ENCODE measurements around the gene SH3D21.

The SH3D21 gene

GRCh38 chr1:36330940-36331339 is 24.8 kb downstream of the SH3D21 start:
- DNase-seq: no peak

- DNase-seq: no peak
Observed at GRCh38 chr1:36337830-36338229, 31.7 kb downstream of the SH3D21 start.

- no peak for DNase-seq
Observed at GRCh38 chr1:36339215-36339614, 33.0 kb downstream of the SH3D21 start.

GRCh38 chr1:36339615-36340014 is 33.4 kb downstream of the SH3D21 start:
- DNase-seq: no peak

- DNase-seq: no peak
Observed at GRCh38 chr1:36341626-36342320, 35.6 kb downstream of the SH3D21 start.

- no peak for DNase-seq
Observed at GRCh38 chr1:36342426-36343185, 36.4 kb downstream of the SH3D21 start.

GRCh38 chr1:36343651-36344394 is 37.7 kb downstream of the SH3D21 start:
- no peak for DNase-seq

- DNase-seq: no peak
Observed at GRCh38 chr1:36344395-36344680, 38.2 kb downstream of the SH3D21 start.

GRCh38 chr1:36345353-36345752 is 39.2 kb downstream of the SH3D21 start:
- no peak for DNase-seq

- DNase-seq: no peak
Observed at GRCh38 chr1:36346741-36347370, 40.7 kb downstream of the SH3D21 start.

GRCh38 chr1:36349241-36349671 is 43.1 kb downstream of the SH3D21 start:
- no peak for DNase-seq

GRCh38 chr1:36349839-36350238 is 43.7 kb downstream of the SH3D21 start:
- no peak for DNase-seq

- no peak for DNase-seq
Observed at GRCh38 chr1:36350659-36351226, 44.6 kb downstream of the SH3D21 start.

GRCh38 chr1:36351227-36351977 is 45.2 kb downstream of the SH3D21 start:
- DNase-seq: no peak

GRCh38 chr1:36352125-36352909 is 46.1 kb downstream of the SH3D21 start:
- no peak for DNase-seq

- no peak for DNase-seq
Observed at GRCh38 chr1:36352910-36353878, 47.0 kb downstream of the SH3D21 start.

- DNase-seq: no peak
Observed at GRCh38 chr1:36354486-36354885, 48.3 kb downstream of the SH3D21 start.

- no peak for DNase-seq
Observed at GRCh38 chr1:36355811-36356210, 49.6 kb downstream of the SH3D21 start.

GRCh38 chr1:36358514-36359084 is 52.4 kb downstream of the SH3D21 start:
- no peak for DNase-seq

GRCh38 chr1:36359383-36359782 is 53.2 kb downstream of the SH3D21 start:
- no peak for DNase-seq
